ENCODE measurements around the gene OAF. TPM values are rescaled to one million over a fixed set of nuclear protein-coding genes. Genes with fewer than 3 reads are reported as not detected.

OAF gene
- total and polyA plus RNA-seq, 2 of the 8 experiments (the other 6 are each of a cell fraction or from before 2014, with no cell fraction given), result 1.3 to 1.5 TPM

- peak; percentile 11 to 14; a peak in 1 of 4 replicates for TF ChIP-seq RAD21 (IDR thresholded peaks at IDR 0.05 in 1 of 2, conservative IDR thresholded peaks at IDR 0.05 in 1 of 2; ENCODE audit: low read depth in 2 of 2, low read length in 2 of 2)
- TF ChIP-seq TAF7 (optimal IDR thresholded peaks at IDR 0.05; ENCODE audit: borderline replicate concordance, low read depth, low read length), result no peak
- TF ChIP-seq POLR2AphosphoS5 (IDR thresholded peaks at IDR 0.05; ENCODE audit: low read depth, low read length), result no peak; the same call in 1 of the 2 replicates
Observed at GRCh38 chr11:120180551-120181232, 30.1 kb upstream of the OAF start (continued).

Measured in H1 (cell line).